HG03103 (cell line): Measurements from ENCODE around the gene NOL4L.

ENCODE experiments used
- ATAC-seq: cut with Tn5 transposase; IDR thresholded peaks from one replicate; pipeline ENCODE4 v1.9.1; 2021; ENCODE audit warnings: low read depth; ENCODE audit not compliant: unreplicated experiment

NOL4L gene

GRCh38 chr20:32527447-32528055, 57.6 kb downstream of the NOL4L start:
- ATAC-seq = no peak

GRCh38 chr20:32527052-32527446, 58.1 kb downstream of the NOL4L start:
- no peak for ATAC-seq

GRCh38 chr20:32526541-32526940, 58.6 kb downstream of the NOL4L start:
- no peak for ATAC-seq

- ATAC-seq = no peak
Observed at GRCh38 chr20:32526125-32526524, 59.0 kb downstream of the NOL4L start.

- no peak for ATAC-seq
Observed at GRCh38 chr20:32524829-32525501, 60.2 kb downstream of the NOL4L start.

- ATAC-seq = no peak
Observed at GRCh38 chr20:32523613-32524213, 61.4 kb downstream of the NOL4L start.

GRCh38 chr20:32522776-32523612, 62.1 kb downstream of the NOL4L start:
- no peak for ATAC-seq

- no peak for ATAC-seq
Observed at GRCh38 chr20:32522526-32522775, 62.7 kb downstream of the NOL4L start.

GRCh38 chr20:32521780-32522525, 63.2 kb downstream of the NOL4L start:
- ATAC-seq = peak; percentile 45

- ATAC-seq = no peak
Observed at GRCh38 chr20:32520927-32521203, 64.3 kb downstream of the NOL4L start.

GRCh38 chr20:32519381-32519730, 65.8 kb downstream of the NOL4L start:
- no peak for ATAC-seq

GRCh38 chr20:32518593-32519380, 66.3 kb downstream of the NOL4L start:
- no peak for ATAC-seq

- no peak for ATAC-seq
Observed at GRCh38 chr20:32517914-32518592, 67.1 kb downstream of the NOL4L start.

GRCh38 chr20:32517518-32517873, 67.6 kb downstream of the NOL4L start:
- no peak for ATAC-seq

- ATAC-seq = no peak
Observed at GRCh38 chr20:32516583-32517517, 68.3 kb downstream of the NOL4L start.

GRCh38 chr20:32515631-32516101, 69.5 kb downstream of the NOL4L start:
- no peak for ATAC-seq

GRCh38 chr20:32514760-32515159, 70.4 kb downstream of the NOL4L start:
- no peak for ATAC-seq

GRCh38 chr20:32513031-32513866, 71.9 kb downstream of the NOL4L start:
- no peak for ATAC-seq
